Germinal center (tissue), 1 donor: Measurements from ENCODE around the gene NELL1.
"Not testable (repeated sequence)": the region's sequence is repeated elsewhere in the genome, so short reads cannot be mapped to it uniquely, and the experiment has no call there.

Experiments used
- DNase-seq: peaks from one replicate; pipeline ENCODE4 v3.0.0; 2012; ENCODE audit warnings: mixed read lengths, low spot score

The NELL1 gene

DNA sequence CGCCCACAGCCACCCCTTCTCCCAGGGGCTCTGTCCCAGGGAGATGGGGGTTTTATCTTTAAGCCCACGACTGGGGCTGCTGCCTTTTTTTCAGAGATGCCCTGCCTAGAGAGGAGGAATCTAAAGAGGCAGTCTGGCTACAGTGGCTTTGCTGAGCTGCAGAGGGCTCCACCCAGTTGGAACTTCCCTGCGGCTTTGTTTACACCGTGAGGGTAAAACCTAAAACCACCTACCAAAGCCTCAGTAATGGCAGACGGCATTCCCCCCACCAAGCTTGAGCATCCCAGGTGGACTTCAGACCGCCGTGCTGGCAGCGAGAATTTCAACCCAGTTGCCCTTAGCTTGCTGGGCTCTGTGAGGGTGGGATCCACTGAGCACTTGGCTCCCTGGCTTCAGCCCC, 535.8 kb downstream of the NELL1 start:
- DNase-seq = no peak

DNA sequence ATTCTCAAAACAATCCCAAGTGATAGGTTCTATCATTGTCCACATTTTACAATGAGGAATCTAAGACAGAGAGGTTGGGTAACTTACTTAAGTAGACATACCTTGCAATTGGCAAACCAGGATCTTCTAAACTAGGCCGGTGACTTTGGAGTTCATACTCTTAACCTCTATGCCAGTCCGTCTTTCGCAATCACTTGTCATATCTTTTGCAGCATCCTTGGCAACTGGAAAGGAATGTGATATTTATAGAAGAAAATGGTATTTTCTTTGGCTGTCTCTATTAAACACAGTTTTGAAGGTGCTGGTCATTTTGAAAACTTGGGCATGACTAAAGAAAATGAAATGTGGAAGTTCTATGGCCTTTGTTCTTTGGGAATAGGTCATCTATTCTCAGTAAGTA, 556.5 kb downstream of the NELL1 start:
- no peak for DNase-seq

GRCh38 chr11:21229224-21229623, 559.8 kb downstream of the NELL1 start:
- no peak for DNase-seq

- no peak for DNase-seq
Observed at GRCh38 chr11:21250196-21250595, 580.8 kb downstream of the NELL1 start.

DNA sequence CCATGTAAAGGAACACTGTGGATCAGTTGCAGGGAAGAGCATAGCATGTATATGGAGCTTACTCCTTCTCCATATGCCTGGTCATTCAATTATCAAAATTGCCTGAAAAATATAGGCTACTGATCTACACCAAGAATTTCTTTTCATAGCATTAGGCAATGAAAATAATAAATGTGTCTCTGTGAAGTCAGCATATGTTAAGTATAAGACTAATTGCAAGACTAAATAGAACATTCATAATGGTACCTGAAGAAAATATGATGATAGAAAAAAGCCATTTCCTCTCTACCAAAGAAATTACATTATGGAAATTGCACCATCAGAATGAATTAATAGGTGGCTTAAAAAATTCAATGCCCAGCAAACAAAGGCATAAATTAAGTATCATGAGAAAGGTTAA, 584.7 kb downstream of the NELL1 start:
- DNase-seq = no peak

DNA sequence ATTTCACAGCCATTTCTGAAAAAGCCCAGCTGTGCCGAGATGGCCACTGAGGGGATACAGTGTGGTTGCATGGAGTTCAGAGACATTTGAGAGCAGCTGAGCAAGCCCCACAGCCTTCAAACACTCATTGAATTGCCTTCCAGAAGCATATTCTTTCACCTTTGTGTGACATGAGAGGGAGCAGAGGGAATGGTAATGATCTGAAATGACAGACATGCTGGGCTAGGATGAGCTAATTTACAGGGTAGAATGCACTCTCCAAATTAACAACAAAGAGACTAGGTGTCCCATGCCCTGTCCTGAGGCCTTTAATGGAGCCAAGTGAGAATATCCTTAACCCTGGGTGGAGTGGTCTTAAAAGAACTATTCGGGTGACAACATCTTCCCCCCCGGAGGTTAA, 585.4 kb downstream of the NELL1 start:
- no peak for DNase-seq

GRCh38 chr11:21257461-21257860, 588.1 kb downstream of the NELL1 start:
- DNase-seq = no peak

DNA sequence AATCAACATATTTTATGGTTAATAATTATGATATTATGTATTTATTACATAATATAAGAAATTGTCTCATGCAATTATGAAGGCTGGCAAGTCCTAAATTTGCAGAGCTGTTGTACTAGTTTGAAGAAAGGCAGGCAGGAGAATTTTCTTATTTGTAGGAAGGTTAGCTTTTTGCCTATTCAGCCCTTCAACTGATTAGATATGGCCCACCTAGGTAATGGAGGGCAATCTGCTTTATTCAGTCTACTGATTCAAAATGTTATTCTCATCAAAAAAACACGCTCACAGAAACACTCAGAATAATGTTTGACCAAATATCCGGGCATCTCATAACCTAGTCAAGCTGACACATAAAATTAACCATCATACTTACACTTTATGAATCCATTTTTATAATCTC, 589.0 kb downstream of the NELL1 start:
- DNase-seq = no peak

- DNase-seq = no peak
Observed at GRCh38 chr11:21260101-21260500, 590.7 kb downstream of the NELL1 start.

DNA sequence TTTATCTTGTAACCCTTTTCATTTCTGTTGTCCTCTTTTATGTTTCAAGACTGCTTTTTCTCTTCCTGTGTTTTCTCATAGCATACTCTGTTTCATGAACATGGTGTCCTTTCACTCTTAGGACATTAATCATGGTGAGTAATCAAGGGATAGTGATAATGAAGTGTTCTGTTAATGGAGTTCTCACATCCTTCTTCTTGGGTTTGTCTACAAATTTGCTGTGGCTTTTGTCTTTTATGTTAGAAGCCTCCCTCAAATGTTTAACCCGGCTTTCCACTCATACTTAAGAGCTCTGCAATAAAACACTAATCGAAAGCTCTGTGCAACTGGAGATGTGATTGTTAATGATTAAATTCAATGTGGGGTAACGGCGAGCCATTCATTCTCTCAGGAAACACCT, 593.6 kb downstream of the NELL1 start:
- DNase-seq = no peak

- DNase-seq = no peak
Observed at GRCh38 chr11:21264125-21264524, 594.7 kb downstream of the NELL1 start.

DNA sequence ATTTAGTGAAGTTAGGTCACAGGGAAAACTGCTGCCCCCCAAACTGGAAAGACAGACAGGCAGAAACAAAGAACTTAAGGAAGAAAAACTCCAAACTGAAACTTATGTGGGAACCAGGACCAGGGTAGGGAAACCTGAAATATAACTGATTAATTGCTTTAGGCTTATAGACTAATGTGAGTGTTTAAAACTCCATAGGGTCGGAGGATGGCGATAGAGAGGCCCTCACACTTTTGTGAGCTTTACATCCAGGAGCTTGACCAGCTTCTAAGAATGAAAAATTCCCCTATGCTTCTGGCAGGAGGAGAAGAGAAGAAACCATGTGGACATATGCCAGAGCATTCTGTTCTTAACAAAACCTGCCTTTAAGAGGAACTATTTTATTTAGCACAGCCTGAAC, 598.6 kb downstream of the NELL1 start:
- DNase-seq = no peak

DNA sequence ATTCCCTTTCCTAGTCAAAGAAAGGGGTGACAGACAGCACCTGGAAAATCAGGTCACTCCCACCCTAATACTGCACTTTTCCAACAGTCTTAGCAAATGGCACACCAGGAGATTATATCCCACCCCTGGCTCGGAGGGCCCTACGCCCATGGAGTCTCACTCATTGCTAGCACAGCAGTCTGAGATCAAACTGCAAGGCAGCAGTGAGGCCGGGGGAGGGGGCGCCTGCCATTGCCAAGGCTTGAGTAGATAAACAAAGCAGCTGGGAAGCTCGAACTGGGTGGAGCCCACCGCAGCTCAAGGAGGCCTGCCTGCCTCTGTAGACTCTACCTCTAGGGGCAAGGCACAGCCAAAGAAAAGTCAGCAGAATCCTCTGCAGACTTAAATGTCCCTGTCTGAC, 602.8 kb downstream of the NELL1 start:
- DNase-seq = not testable (repeated sequence)

GRCh38 chr11:21278840-21279239, 609.5 kb downstream of the NELL1 start:
- no peak for DNase-seq

- DNase-seq = no peak
Observed at GRCh38 chr11:21285104-21285503, 615.7 kb downstream of the NELL1 start.

GRCh38 chr11:21289686-21290085, 620.3 kb downstream of the NELL1 start:
- no peak for DNase-seq

DNA sequence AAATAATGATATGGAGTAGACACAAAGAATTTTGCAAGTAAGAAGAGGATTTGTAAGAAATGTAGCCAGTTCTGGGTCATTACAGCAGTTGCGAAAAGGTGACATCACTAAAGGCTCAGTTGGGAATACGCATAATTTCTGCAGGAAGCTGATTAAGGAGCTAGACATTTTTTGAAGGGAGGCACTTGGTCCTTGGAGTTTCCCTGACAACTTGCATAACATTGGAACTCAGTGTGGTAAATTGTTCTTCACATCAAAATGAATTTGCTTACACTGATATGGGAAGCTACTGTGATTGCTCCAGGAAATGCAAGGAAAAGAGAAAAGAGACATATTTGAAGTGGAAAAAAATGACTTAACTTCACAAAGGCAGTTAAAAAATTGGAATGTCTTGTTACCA, 626.1 kb downstream of the NELL1 start:
- DNase-seq = no peak

DNA sequence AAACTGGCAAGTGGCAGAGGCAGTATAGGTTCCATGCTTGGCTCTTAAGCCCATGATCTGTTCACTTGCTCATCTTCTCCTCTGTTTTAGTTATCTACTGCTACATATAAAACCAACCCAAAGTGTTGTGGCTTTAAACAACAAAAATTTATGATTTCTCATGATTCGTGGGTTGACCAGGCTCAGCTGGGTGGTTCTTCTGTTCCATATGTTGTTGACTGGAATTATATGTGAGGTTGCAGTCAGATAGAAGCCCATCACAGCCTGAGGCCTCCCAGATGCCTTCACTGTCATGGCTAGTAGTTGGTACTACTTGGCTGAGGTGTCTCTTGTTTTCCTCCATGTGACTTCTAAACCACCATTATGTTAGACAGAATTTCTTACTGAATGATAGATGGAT, 632.6 kb downstream of the NELL1 start:
- no peak for DNase-seq

- no peak for DNase-seq
Observed at GRCh38 chr11:21306739-21307358, 637.5 kb downstream of the NELL1 start.

- no peak for DNase-seq
Observed at GRCh38 chr11:21307874-21308273, 638.5 kb downstream of the NELL1 start.

GRCh38 chr11:21316591-21316990, 647.2 kb downstream of the NELL1 start:
- no peak for DNase-seq

GRCh38 chr11:21321072-21321471, 651.7 kb downstream of the NELL1 start:
- DNase-seq = no peak

- no peak for DNase-seq
Observed at GRCh38 chr11:21321530-21321929, 652.1 kb downstream of the NELL1 start.

DNA sequence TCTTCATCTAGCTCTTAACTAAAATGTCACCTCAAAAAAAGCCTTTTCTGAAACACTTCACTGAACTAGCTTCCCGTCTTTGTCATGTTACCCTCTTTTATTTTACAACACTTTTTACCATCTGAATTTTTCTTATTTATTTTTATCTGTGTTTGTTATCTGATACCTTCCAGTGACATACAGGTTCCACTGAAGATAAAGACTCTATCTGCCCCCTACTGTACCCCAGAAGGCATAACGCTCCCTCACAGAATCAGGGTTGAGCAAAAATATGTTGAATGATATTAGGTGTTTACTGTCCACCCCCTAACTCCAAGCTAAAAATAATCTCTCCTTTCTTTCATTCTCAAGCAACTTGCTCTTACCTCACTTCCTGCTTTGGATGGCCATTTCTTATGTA, 654.2 kb downstream of the NELL1 start:
- DNase-seq = no peak

DNA sequence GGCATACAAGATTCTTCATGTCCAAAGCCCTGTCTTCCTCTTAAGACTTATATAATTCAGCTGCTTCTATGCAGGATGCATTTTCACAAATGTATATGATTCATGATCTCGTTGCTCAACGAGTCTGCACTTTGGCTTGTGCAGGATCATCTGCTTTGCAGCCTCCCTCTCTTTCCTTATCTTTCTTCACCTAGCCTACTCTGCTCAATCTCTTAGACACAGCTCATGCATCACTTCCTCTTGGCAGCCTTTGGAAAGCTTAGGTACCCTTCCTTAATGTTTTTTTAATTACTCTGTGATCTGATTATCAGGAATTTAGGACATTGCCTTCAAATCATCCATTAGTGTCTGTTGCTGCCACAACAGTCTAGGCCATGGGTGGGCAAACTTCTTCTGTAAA, 673.8 kb downstream of the NELL1 start:
- no peak for DNase-seq
